NCI-H524 treated with DMSO at 0.1 percent for 48 hours (cell line): ENCODE data around the gene RTEL1.
"Not testable (repeated sequence)": the region's sequence is repeated elsewhere in the genome, so short reads cannot be mapped to it uniquely, and the experiment has no call there.

Experiments
- DNase-seq: peaks from one replicate; lab custom pipeline; 2025; lab: John Stamatoyannopoulos, UW

RTEL1 gene

GRCh38 chr20:63657937-63658748 is at the start of gene RTEL1:
TSS of gene RTEL1 (plus strand) at chr20:63658312. CDS start at chr20:63659403, 1,091 bp downstream.
- DNase-seq: peak; percentile 62

- DNase-seq: no peak
Measured at GRCh38 chr20:63610581-63611435, 47.3 kb upstream of the RTEL1 start.

GRCh38 chr20:63611646-63612045 is 46.5 kb upstream of the RTEL1 start:
- no peak for DNase-seq

- no peak for DNase-seq
Measured at GRCh38 chr20:63612276-63612931, 45.7 kb upstream of the RTEL1 start.

GRCh38 chr20:63613863-63614594 is 44.1 kb upstream of the RTEL1 start:
- not testable (repeated sequence) for DNase-seq

GRCh38 chr20:63617092-63617875 is 40.8 kb upstream of the RTEL1 start:
- DNase-seq: no peak

- no peak for DNase-seq
Measured at GRCh38 chr20:63617876-63618265, 40.2 kb upstream of the RTEL1 start.

GRCh38 chr20:63618291-63618980 is 39.7 kb upstream of the RTEL1 start:
- DNase-seq: no peak

- DNase-seq: no peak
Measured at GRCh38 chr20:63619086-63619485, 39.0 kb upstream of the RTEL1 start.

GRCh38 chr20:63619505-63619904 is 38.6 kb upstream of the RTEL1 start:
- DNase-seq: no peak

- DNase-seq: no peak
Measured at GRCh38 chr20:63620991-63621390, 37.1 kb upstream of the RTEL1 start.

- DNase-seq: no peak
Measured at GRCh38 chr20:63622096-63622495, 36.0 kb upstream of the RTEL1 start.

- no peak for DNase-seq
Measured at GRCh38 chr20:63622732-63623131, 35.4 kb upstream of the RTEL1 start.

- no peak for DNase-seq
Measured at GRCh38 chr20:63624486-63624885, 33.6 kb upstream of the RTEL1 start.

GRCh38 chr20:63625771-63626423 is 32.2 kb upstream of the RTEL1 start:
- DNase-seq: no peak

GRCh38 chr20:63626424-63627128 is 31.5 kb upstream of the RTEL1 start, which contains the start of gene GMEB2:
TSS of gene GMEB2 (minus strand) at chr20:63627101. CDS start at chr20:63619397, 7,704 bp downstream.
- DNase-seq: no peak

- peak; percentile 5 for DNase-seq
Measured at GRCh38 chr20:63627129-63627750, 30.9 kb upstream of the RTEL1 start.

- no peak for DNase-seq
Measured at GRCh38 chr20:63627751-63628245, 30.3 kb upstream of the RTEL1 start.
